Gastroesophageal sphincter (tissue), 2 donors: ENCODE results near the gene RBM33.

Experiments used
- EP300 ChIP-seq: sonication (generic); formaldehyde crosslinking; IDR thresholded peaks from one replicate; pipeline ENCODE4 v1.6.1; 2017; ENCODE audit warnings: antibody characterized with exemption, mild to moderate bottlenecking
- POLR2A ChIP-seq, 2 donors: fragments of 450-650 bp; IDR thresholded peaks; one replicate each; pipeline ENCODE4 v1.6.1; 2017; ENCODE audit warnings: antibody characterized with exemption in 2 of 2, mild to moderate bottlenecking in 2 of 2, moderate library complexity in 1 of 2

DNA sequence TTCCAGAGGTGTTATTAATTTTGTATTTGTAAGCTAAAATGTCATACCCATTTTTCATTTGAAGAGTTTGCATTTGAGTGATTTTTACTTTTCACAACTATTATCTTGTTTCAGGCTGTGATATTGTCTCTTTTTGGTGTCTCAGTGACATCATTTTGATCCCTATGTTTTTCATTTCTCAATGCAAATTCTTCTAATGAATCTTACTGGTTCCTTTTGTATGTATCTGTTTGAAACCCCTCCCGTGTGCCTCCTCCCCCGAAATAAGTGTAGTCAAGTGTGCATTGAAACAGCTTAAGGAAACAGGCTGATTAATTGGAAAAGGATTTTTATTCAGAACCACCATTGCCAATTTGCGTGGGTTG, 90.0 kb downstream of the RBM33 start:
- no peak for TF ChIP-seq POLR2A (IDR thresholded peaks at IDR 0.05)
- TF ChIP-seq EP300: no peak
